ENCODE measurements around the gene SUMF2. TPM values are rescaled to one million over a fixed set of nuclear protein-coding genes. Genes with fewer than 3 reads are reported as not detected.

The SUMF2 gene
- total and polyA plus RNA-seq, 2 of the 13 experiments (the other 11 are each of a cell fraction or from before 2014, with no cell fraction given): 48.9 to 54.4 TPM

GRCh38 chr7:56051339-56052191 is 12.5 kb upstream of the SUMF2 start, which contains the start of the genes CCT6A and PSPH (continued):
- TF ChIP-seq ZSCAN12 (CRISPR knock-in tag; IDR thresholded peaks at IDR 0.05): no peak
- no peak for TF ChIP-seq TRAFD1 (CRISPR knock-in tag; IDR thresholded peaks at IDR 0.05; ENCODE audit: borderline replicate concordance)
- TF ChIP-seq HOXA7 (CRISPR knock-in tag; IDR thresholded peaks at IDR 0.05): no peak
- TF ChIP-seq EED (CRISPR knock-in tag; IDR thresholded peaks at IDR 0.05): 0 out of 2 replicates have a peak, but pooled peaks have one; percentile 18
- no peak for TF ChIP-seq ZNF776 (CRISPR knock-in tag; IDR thresholded peaks at IDR 0.05)
- TF ChIP-seq MAZ (IDR thresholded peaks at IDR 0.05; ENCODE audit: borderline replicate concordance, low read depth, low read length): peak; percentile 80; the same call in 1 of the 2 replicates
- TF ChIP-seq MAZ (CRISPR knock-in tag; IDR thresholded peaks at IDR 0.05; ENCODE audit: low read depth): peak; percentile 88
- no peak for TF ChIP-seq FLYWCH1 (CRISPR knock-in tag; IDR thresholded peaks at IDR 0.05)
- 0 out of 2 replicates have a peak, but pooled peaks have one; percentile 47 for TF ChIP-seq ZMYM3 (CRISPR knock-in tag; IDR thresholded peaks at IDR 0.05)
- TF ChIP-seq ZSCAN25 (CRISPR knock-in tag; IDR thresholded peaks at IDR 0.05): no peak
- no peak; the same call in none of the 2 replicates for TF ChIP-seq ZC3H13 (CRISPR knock-in tag; IDR thresholded peaks at IDR 0.05)
- peak; percentile 68; the same call in 1 of the 2 replicates for TF ChIP-seq ZNF335 (CRISPR knock-in tag; IDR thresholded peaks at IDR 0.05)
- peak; percentile 49; the same call in 1 of the 2 replicates for TF ChIP-seq ARNT2 (CRISPR knock-in tag; IDR thresholded peaks at IDR 0.05; ENCODE audit: low read depth)
- TF ChIP-seq ZNF20 (CRISPR knock-in tag; IDR thresholded peaks at IDR 0.05): no peak
- TF ChIP-seq DNMT1 (CRISPR knock-in tag; IDR thresholded peaks at IDR 0.05): no peak
- no peak for TF ChIP-seq SMARCE1 (IDR thresholded peaks at IDR 0.05; ENCODE audit: borderline replicate concordance)
- TF ChIP-seq ZNF503 (CRISPR knock-in tag; IDR thresholded peaks at IDR 0.05): peak; percentile 29; the same call in 1 of the 2 replicates
- peak; percentile 69 for TF ChIP-seq BORCS8-MEF2B (CRISPR knock-in tag; IDR thresholded peaks at IDR 0.05)
- peak; percentile 84 for TF ChIP-seq ZGPAT (CRISPR knock-in tag; IDR thresholded peaks at IDR 0.05)
- no peak; the same call in 1 of the 2 replicates for TF ChIP-seq ZNF234 (CRISPR knock-in tag; conservative IDR thresholded peaks at IDR 0.05)
- TF ChIP-seq ZNF607 (CRISPR knock-in tag; IDR thresholded peaks at IDR 0.05; ENCODE audit: borderline replicate concordance): peak; percentile 90
- no peak for TF ChIP-seq NKX3-1 (CRISPR knock-in tag; IDR thresholded peaks at IDR 0.05)
- TF ChIP-seq MTERF4 (CRISPR knock-in tag; IDR thresholded peaks at IDR 0.05): peak; percentile 5; the same call in 1 of the 2 replicates
- no peak; the same call in 1 of the 2 replicates for TF ChIP-seq ZBTB8A (CRISPR knock-in tag; IDR thresholded peaks at IDR 0.05; ENCODE audit: borderline replicate concordance, low read depth)

Data from HepG2 (cell line).